HCT116 (cell line): ENCODE results near the gene HEBP1. TPM values are rescaled to one million over a fixed set of nuclear protein-coding genes. Genes with fewer than 3 reads are reported as not detected.

Experiments used
- ATAC-seq: fragments of 200-7000 bp; cut with Tn5 transposase; 2 replicates; pipeline ENCODE4 v1.9.1; 2020; ENCODE audit warnings: mild to moderate bottlenecking, moderate library complexity
- BruUV-seq: library from RNA; stranded (reverse); fragments of 400-500 nt; replicated peaks from 2 replicates; lab custom pipeline; 2021; lab: Mats Ljungman, UMichigan
- CTCF ChIA-PET: fragments of 300-600 bp; sonication (Branson Sonifier 250); formaldehyde crosslinking; loops from one replicate; lab custom pipeline; 2021; ENCODE audit warnings: antibody characterized with exemption; lab: Charles Lee
- POLR2A ChIA-PET: fragments of 300-600, 350-600 bp; sonication (Branson Sonifier 250); formaldehyde crosslinking; loops from one replicate; lab custom pipeline; 2021; ENCODE audit warnings: antibody characterized with exemption; lab: Charles Lee
- RAD21 ChIA-PET, 2 experiments: fragments of 300-600 bp; sonication (Branson Sonifier 250); formaldehyde crosslinking; loops; one replicate each; lab custom pipeline; 2023; ENCODE audit warnings: low total read pairs in 2 of 2; ENCODE audit not compliant: uncharacterized antibody in 2 of 2, unreplicated experiment in 2 of 2, low non-redundant PET in 1 of 2; lab: Charles Lee
- DNase-seq: peaks from one replicate; pipeline ENCODE4 v3.0.0-alpha.2; 2010; ENCODE audit warnings: low read depth, low spot score
- H2AFZ ChIP-seq: fragments of 200-600 bp; shearing (Covaris generic), sonication (generic); 2 replicates; pipeline ENCODE4 v1.6.1; 2017; ENCODE audit warnings: low read depth, mixed run types, mixed read lengths, antibody characterized with exemption, low read length; ENCODE audit not compliant: poor library complexity, severe bottlenecking
- H3K27ac ChIP-seq: 2 replicates; pipeline ENCODE4 v1.5.1; 2012; ENCODE audit warnings: low read depth, low read length
- H3K27me3 ChIP-seq: fragments of 200-600 bp; sonication (generic); 2 replicates; pipeline ENCODE4 v1.6.1; 2016; ENCODE audit warnings: mixed run types, low read length, mixed read lengths; ENCODE audit not compliant: insufficient read depth
- H3K36me3 ChIP-seq, 2 experiments: fragments of 200-500 bp in 1 of 2; fragments of 200-600 bp in 1 of 2; sonication (Bioruptor generic) in 1 of 2; sonication (generic) in 1 of 2; 2 replicates each; pipeline versions ENCODE4 v1.5.1 to v1.6.1; 2014 to 2016; ENCODE audit warnings: low read length in 2 of 2, inconsistent platforms in 1 of 2, mixed read lengths in 1 of 2, mixed run types in 1 of 2; ENCODE audit not compliant: insufficient read depth in 2 of 2, control insufficient read depth in 1 of 2
- H3K4me1 ChIP-seq, 2 experiments: fragments of 200-600 bp in 1 of 2; sonication (generic) in 1 of 2; 2 replicates each; pipeline versions ENCODE4 v1.5.1 to v1.6.1; 2012 to 2017; ENCODE audit warnings: low read length in 2 of 2, inconsistent platforms in 1 of 2, mild to moderate bottlenecking in 1 of 2, mixed read lengths in 1 of 2, mixed run types in 1 of 2, moderate library complexity in 1 of 2; ENCODE audit not compliant: insufficient read depth in 2 of 2, control insufficient read depth in 1 of 2
- H3K4me2 ChIP-seq: fragments of 200-600 bp; sonication (generic); 2 replicates; pipeline ENCODE4 v1.6.1; 2017; ENCODE audit warnings: mixed run types, low read length, mixed read lengths
- H3K4me3 ChIP-seq, 2 experiments: fragments of 200-600 bp in 1 of 2; sonication (generic) in 1 of 2; replicated peaks in 1 of 2; 2 replicates each; pipeline ENCODE4 v1.5.1; 2011 to 2016; ENCODE audit warnings: low read length in 2 of 2, control low read depth in 1 of 2, low read depth in 1 of 2, mild to moderate bottlenecking in 1 of 2, mixed read lengths in 1 of 2, mixed run types in 1 of 2
- H3K79me2 ChIP-seq: fragments of 200-600 bp; sonication (generic); 2 replicates; pipeline ENCODE4 v1.6.1; 2017; ENCODE audit warnings: mild to moderate bottlenecking, mixed run types, low read length, moderate library complexity, mixed read lengths; ENCODE audit not compliant: insufficient read depth
- H3K9ac ChIP-seq: fragments of 200-600 bp; sonication (generic); 2 replicates; pipeline ENCODE4 v1.6.1; 2016; ENCODE audit warnings: low read length, mixed read lengths
- H3K9me2 ChIP-seq: fragments of 200-600 bp; sonication (generic), shearing (Covaris generic); 2 replicates; pipeline ENCODE4 v1.6.1; 2017; ENCODE audit warnings: mixed run types, mild to moderate bottlenecking, moderate library complexity; ENCODE audit not compliant: insufficient read depth
- H3K9me3 ChIP-seq, 2 experiments: fragments of 200-500 bp in 1 of 2; fragments of 200-600 bp in 1 of 2; sonication (Bioruptor generic) in 1 of 2; sonication (generic) in 1 of 2; 2 replicates each; pipeline ENCODE4 v1.6.1; 2014 to 2017; ENCODE audit warnings: low read length in 2 of 2, mixed read lengths in 2 of 2, inconsistent platforms in 1 of 2, low read depth in 1 of 2, mild to moderate bottlenecking in 1 of 2, mixed run types in 1 of 2, moderate library complexity in 1 of 2; ENCODE audit not compliant: control insufficient read depth in 1 of 2, insufficient read depth in 1 of 2
- H4K20me1 ChIP-seq: fragments of 200-600 bp; sonication (generic), shearing (Covaris generic); 2 replicates; pipeline ENCODE4 v1.6.1; 2017; ENCODE audit warnings: mixed run types, mild to moderate bottlenecking, moderate library complexity; ENCODE audit not compliant: insufficient read depth
- CBX3 ChIP-seq: IDR thresholded peaks from 2 replicates; pipeline ENCODE4 v1.6.1; 2012; ENCODE audit warnings: low read depth
- CEBPB ChIP-seq: IDR thresholded peaks from 2 replicates; pipeline ENCODE4 v1.6.1; 2012; ENCODE audit warnings: low read depth
- ELF1 ChIP-seq: IDR thresholded peaks from 2 replicates; pipeline ENCODE4 v1.6.1; 2012; ENCODE audit warnings: low read depth, borderline replicate concordance
- EZH2 ChIP-seq: fragments of 200-600 bp; sonication (generic); IDR thresholded peaks from 2 replicates; pipeline ENCODE4 v1.6.1; 2017; ENCODE audit warnings: antibody characterized with exemption, mixed run types
- JUND ChIP-seq: IDR thresholded peaks from 2 replicates; pipeline ENCODE4 v1.6.1; 2012
- POLR2A ChIP-seq: IDR thresholded peaks from 2 replicates; pipeline ENCODE4 v1.7.0; 2011; ENCODE audit warnings: borderline replicate concordance; ENCODE audit not compliant: insufficient read depth, insufficient read length; ENCODE audit errors: extremely low read depth
- RAD21 ChIP-seq: IDR thresholded peaks from 2 replicates; pipeline ENCODE4 v1.6.1; 2012; ENCODE audit warnings: low read depth, mild to moderate bottlenecking
- SP1 ChIP-seq: IDR thresholded peaks from 2 replicates; pipeline ENCODE4 v1.6.1; 2012; ENCODE audit warnings: low read depth
- SRF ChIP-seq: IDR thresholded peaks from 2 replicates; pipeline ENCODE4 v1.6.1; 2012; ENCODE audit warnings: low read depth
- ZFX ChIP-seq: fragments of 450-650 bp; IDR thresholded peaks from 2 replicates; pipeline ENCODE4 v1.6.1; 2017
- ZNF274 ChIP-seq: fragments of 200-500 bp; sonication (Bioruptor generic); IDR thresholded peaks from 2 replicates; pipeline ENCODE4 v1.6.1; 2014; ENCODE audit warnings: mild to moderate bottlenecking, low read depth, low read length, inconsistent platforms
- intact Hi-C: fragments of 100-400 bp; cut with micrococcal nuclease; formaldehyde crosslinking; loops from 2 replicates; pipeline ENCODE4 v1.10.0; 2022
- total RNA-seq: library from RNA; stranded (reverse); gene quantifications from one replicate; pipeline ENCODE4 v1.2.1, GENCODE V29; 2021; ENCODE audit not compliant: unreplicated experiment
- TF ChIP-seq, protein P1 (sequence below): IDR thresholded peaks from 2 replicates; pipeline ENCODE4 v1.6.1; 2012
- TF ChIP-seq, protein P2 (sequence below): IDR thresholded peaks from 2 replicates; pipeline ENCODE4 v1.6.1; 2011; ENCODE audit warnings: mild to moderate bottlenecking, low read length, moderate library complexity; ENCODE audit not compliant: insufficient replicate concordance; ENCODE audit errors: extremely low read depth
- TF ChIP-seq, protein P3 (sequence below): IDR thresholded peaks from 2 replicates; pipeline ENCODE4 v1.6.1; 2012; ENCODE audit warnings: low read depth

The HEBP1 gene
- total RNA-seq, 1 experiment from 2014 or later: 41.0 TPM

DNA sequence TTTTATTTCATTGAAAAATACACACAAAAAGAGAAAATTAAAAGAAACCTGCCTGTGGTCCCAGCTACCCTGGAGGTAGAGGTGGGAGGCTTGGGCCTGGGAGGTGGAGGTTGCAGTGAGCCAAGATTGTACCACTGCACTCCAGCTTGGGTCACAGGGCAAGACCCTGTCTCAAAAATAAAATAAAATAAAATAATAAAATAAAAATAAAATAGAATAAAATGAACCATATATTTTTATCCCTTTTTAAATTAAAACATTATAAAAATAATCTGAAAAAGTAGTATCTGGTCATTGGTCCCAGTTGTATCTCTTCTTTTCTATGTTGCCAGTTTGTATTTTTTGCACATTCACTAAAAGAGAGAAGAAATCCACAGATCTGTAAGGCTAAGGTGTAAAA lies 27.4 kb upstream of the HEBP1 start:
- intact Hi-C loops: no loop called here
- Histone ChIP-seq H3K27me3 (no peaks in the 10 kb centered on the region), H3K4me3 (no peak overlapping the region), H2AFZ (no peak overlapping the region), H3K9me2 (no peaks in the 10 kb centered on the region), H3K36me3 (no peaks in the 10 kb centered on the region), H3K4me1 (no peaks in the 10 kb centered on the region), H3K4me2 (no peak overlapping the region), H3K9ac (no peak overlapping the region), H4K20me1 (no peaks in the 10 kb centered on the region), H3K9me3 (no peaks in the 10 kb centered on the region), H3K27ac (no peak overlapping the region), H3K79me2 (no peaks in the 10 kb centered on the region)
- DNase-seq (no peak), ATAC-seq (no peak)
- ChIA-PET RAD21 (no interaction called here), CTCF (no interaction called here), POLR2A (no interaction called here)
- TF ChIP-seq RAD21: no peak
- no peak for TF ChIP-seq SP1
- no peak for TF ChIP-seq SRF
- no peak for TF ChIP-seq CEBPB
- no peak for TF ChIP-seq POLR2A
- TF ChIP-seq ZFX: no peak
- TF ChIP-seq ZNF274: no peak
- TF ChIP-seq CBX3: no peak
- TF ChIP-seq, protein P1, sequence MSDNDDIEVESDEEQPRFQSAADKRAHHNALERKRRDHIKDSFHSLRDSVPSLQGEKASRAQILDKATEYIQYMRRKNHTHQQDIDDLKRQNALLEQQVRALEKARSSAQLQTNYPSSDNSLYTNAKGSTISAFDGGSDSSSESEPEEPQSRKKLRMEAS: no peak
- TF ChIP-seq, protein P2, sequence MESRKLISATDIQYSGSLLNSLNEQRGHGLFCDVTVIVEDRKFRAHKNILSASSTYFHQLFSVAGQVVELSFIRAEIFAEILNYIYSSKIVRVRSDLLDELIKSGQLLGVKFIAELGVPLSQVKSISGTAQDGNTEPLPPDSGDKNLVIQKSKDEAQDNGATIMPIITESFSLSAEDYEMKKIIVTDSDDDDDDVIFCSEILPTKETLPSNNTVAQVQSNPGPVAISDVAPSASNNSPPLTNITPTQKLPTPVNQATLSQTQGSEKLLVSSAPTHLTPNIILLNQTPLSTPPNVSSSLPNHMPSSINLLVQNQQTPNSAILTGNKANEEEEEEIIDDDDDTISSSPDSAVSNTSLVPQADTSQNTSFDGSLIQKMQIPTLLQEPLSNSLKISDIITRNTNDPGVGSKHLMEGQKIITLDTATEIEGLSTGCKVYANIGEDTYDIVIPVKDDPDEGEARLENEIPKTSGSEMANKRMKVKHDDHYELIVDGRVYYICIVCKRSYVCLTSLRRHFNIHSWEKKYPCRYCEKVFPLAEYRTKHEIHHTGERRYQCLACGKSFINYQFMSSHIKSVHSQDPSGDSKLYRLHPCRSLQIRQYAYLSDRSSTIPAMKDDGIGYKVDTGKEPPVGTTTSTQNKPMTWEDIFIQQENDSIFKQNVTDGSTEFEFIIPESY: no peak
- TF ChIP-seq, protein P3, sequence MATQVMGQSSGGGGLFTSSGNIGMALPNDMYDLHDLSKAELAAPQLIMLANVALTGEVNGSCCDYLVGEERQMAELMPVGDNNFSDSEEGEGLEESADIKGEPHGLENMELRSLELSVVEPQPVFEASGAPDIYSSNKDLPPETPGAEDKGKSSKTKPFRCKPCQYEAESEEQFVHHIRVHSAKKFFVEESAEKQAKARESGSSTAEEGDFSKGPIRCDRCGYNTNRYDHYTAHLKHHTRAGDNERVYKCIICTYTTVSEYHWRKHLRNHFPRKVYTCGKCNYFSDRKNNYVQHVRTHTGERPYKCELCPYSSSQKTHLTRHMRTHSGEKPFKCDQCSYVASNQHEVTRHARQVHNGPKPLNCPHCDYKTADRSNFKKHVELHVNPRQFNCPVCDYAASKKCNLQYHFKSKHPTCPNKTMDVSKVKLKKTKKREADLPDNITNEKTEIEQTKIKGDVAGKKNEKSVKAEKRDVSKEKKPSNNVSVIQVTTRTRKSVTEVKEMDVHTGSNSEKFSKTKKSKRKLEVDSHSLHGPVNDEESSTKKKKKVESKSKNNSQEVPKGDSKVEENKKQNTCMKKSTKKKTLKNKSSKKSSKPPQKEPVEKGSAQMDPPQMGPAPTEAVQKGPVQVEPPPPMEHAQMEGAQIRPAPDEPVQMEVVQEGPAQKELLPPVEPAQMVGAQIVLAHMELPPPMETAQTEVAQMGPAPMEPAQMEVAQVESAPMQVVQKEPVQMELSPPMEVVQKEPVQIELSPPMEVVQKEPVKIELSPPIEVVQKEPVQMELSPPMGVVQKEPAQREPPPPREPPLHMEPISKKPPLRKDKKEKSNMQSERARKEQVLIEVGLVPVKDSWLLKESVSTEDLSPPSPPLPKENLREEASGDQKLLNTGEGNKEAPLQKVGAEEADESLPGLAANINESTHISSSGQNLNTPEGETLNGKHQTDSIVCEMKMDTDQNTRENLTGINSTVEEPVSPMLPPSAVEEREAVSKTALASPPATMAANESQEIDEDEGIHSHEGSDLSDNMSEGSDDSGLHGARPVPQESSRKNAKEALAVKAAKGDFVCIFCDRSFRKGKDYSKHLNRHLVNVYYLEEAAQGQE: no peak
- TF ChIP-seq ELF1: no peak
- TF ChIP-seq EZH2: no peak
- TF ChIP-seq JUND: no peak
- BruUV-seq: no TSS peak
